ENCODE measurements around the gene IDH3A.

- TF ChIP-seq CTCF (IDR thresholded peaks at IDR 0.05; ENCODE audit: low read depth, low read length) (no peak), POLR2A (IDR thresholded peaks at IDR 0.05; ENCODE audit: extremely low read depth, insufficient read length) (no peak)
Measured at GRCh38 chr15:78205337-78205736, 56.2 kb downstream of the IDH3A start.

Data from NB4 (cell line).